Uterus (tissue), 4 donors: Measurements from ENCODE around the gene RASAL1. TPM values are rescaled to one million over a fixed set of nuclear protein-coding genes. Genes with fewer than 3 reads are reported as not detected.

Source experiments
- DNase-seq, 2 donors: peaks; one replicate each; pipeline ENCODE4 v3.0.0-alpha.2; 2019 to 2020
- H3K27ac ChIP-seq, 2 donors: fragments of 200-600 bp; sonication (generic); 1 replicate in 1 of 2; 2 replicates in 1 of 2; pipeline ENCODE4 v1.5.1; 2016 to 2018
- H3K27me3 ChIP-seq, 2 donors: fragments of 200-600 bp; sonication (generic); one replicate each; pipeline ENCODE4 v1.5.1; 2018 to 2019; ENCODE audit warnings: control low read depth in 1 of 2
- H3K36me3 ChIP-seq, 2 donors: fragments of 200-600 bp; sonication (generic); one replicate each; pipeline ENCODE4 v1.5.1; 2019; ENCODE audit warnings: control low read depth in 1 of 2
- H3K4me1 ChIP-seq, 2 donors: fragments of 200-600 bp; sonication (generic); one replicate each; pipeline ENCODE4 v1.5.1; 2018 to 2019; ENCODE audit warnings: control low read depth in 1 of 2
- H3K4me3 ChIP-seq, 2 donors: fragments of 200-600 bp; sonication (generic); 1 replicate in 1 of 2; 2 replicates in 1 of 2; pipeline ENCODE4 v1.5.1; 2018 to 2019; ENCODE audit warnings: mild to moderate bottlenecking in 1 of 2
- H3K9me3 ChIP-seq, 2 donors: fragments of 200-600 bp; sonication (generic); one replicate each; pipeline ENCODE4 v1.5.1; 2019; ENCODE audit warnings: control low read depth in 1 of 2
- CTCF ChIP-seq, 4 experiments: fragments of 200-600 bp in 2 of 4; fragments of 450-650 bp in 2 of 4; sonication (generic) in 2 of 4; IDR thresholded peaks; one replicate each; pipeline ENCODE4 v1.5.1; 2016 to 2019; ENCODE audit warnings: antibody characterized with exemption in 4 of 4, mild to moderate bottlenecking in 2 of 4, moderate library complexity in 1 of 4
- POLR2A ChIP-seq, 2 donors: fragments of 450-650 bp; IDR thresholded peaks; one replicate each; pipeline ENCODE4 v1.6.1; 2016; ENCODE audit warnings: antibody characterized with exemption in 2 of 2, mild to moderate bottlenecking in 1 of 2, moderate library complexity in 1 of 2
- intact Hi-C: fragments of 100-400 bp; cut with DNase I; formaldehyde crosslinking; loops from one replicate; pipeline ENCODE4 v1.15.1; 2023; ENCODE audit warnings: low total_unique reads
- total RNA-seq, 4 donors: library from RNA; depleted of rRNA in 3 of 4; stranded (reverse); fragments of >200 nt in 3 of 4; gene quantifications; one replicate each; pipeline versions ENCODE4 v1.1.0 to v1.2.4, GENCODE V29; 2014 to 2023
- donor health status: DM: yes; HTN: yes; CAD: no.

RASAL1 gene
- total RNA-seq, 4 donors from 2014 or later: 6.8 TPM; not detected in 3

GRCh38 chr12:113089839-113090238, 45.7 kb downstream of the RASAL1 start:
- H3K36me3 ChIP-seq: no peaks in the 10 kb centered on the region
- H3K27ac ChIP-seq: no peak overlapping the region
- intact Hi-C loops: no loop called here
- TF ChIP-seq POLR2A (IDR thresholded peaks at IDR 0.05) (no peak), CTCF (IDR thresholded peaks at IDR 0.05) (no peak)
- no peaks in the 10 kb centered on the region for H3K9me3 ChIP-seq
- H3K4me1 ChIP-seq: no peaks in the 10 kb centered on the region
- no peak for DNase-seq
- H3K27me3 ChIP-seq: no peaks in the 10 kb centered on the region
- H3K4me3 ChIP-seq: no peak overlapping the region

GRCh38 chr12:113088971-113089756, 46.4 kb downstream of the RASAL1 start:
- no peak for DNase-seq
- Histone ChIP-seq H3K36me3 (no peaks in the 10 kb centered on the region), H3K9me3 (no peaks in the 10 kb centered on the region), H3K4me1 (no peaks in the 10 kb centered on the region), H3K27me3 (no peaks in the 10 kb centered on the region), H3K27ac (no peak overlapping the region), H3K4me3 (no peak overlapping the region)
- TF ChIP-seq CTCF (IDR thresholded peaks at IDR 0.05): no peak
- no peak for TF ChIP-seq POLR2A (IDR thresholded peaks at IDR 0.05)
- intact Hi-C loops: no loop called here

- intact Hi-C loops: no loop called here
- Histone ChIP-seq H3K4me3 (no peak overlapping the region), H3K9me3 (no peaks in the 10 kb centered on the region), H3K36me3 (no peaks in the 10 kb centered on the region), H3K27me3 (no peaks in the 10 kb centered on the region), H3K4me1 (no peaks in the 10 kb centered on the region), H3K27ac (no peak overlapping the region)
- no peak for TF ChIP-seq POLR2A (IDR thresholded peaks at IDR 0.05)
- TF ChIP-seq CTCF (IDR thresholded peaks at IDR 0.05): no peak
- DNase-seq: no peak
Measured at GRCh38 chr12:113088037-113088436, 47.5 kb downstream of the RASAL1 start.

- H3K27me3 ChIP-seq: no peaks in the 10 kb centered on the region
- H3K27ac ChIP-seq: no peak overlapping the region
- TF ChIP-seq CTCF (IDR thresholded peaks at IDR 0.05) (no peak), POLR2A (IDR thresholded peaks at IDR 0.05) (no peak)
- no peaks in the 10 kb centered on the region for H3K4me1 ChIP-seq
- H3K36me3 ChIP-seq: no peaks in the 10 kb centered on the region
- no peak overlapping the region for H3K4me3 ChIP-seq
- intact Hi-C loops: no loop called here
- no peak for DNase-seq
- H3K9me3 ChIP-seq: no peaks in the 10 kb centered on the region
Measured at GRCh38 chr12:113087193-113087592, 48.4 kb downstream of the RASAL1 start.

GRCh38 chr12:113086249-113087164, 49.1 kb downstream of the RASAL1 start:
- DNase-seq: no peak
- no peaks in the 10 kb centered on the region for H3K27me3 ChIP-seq
- no peaks in the 10 kb centered on the region for H3K4me1 ChIP-seq
- intact Hi-C loops: no loop called here
- H3K36me3 ChIP-seq: no peaks in the 10 kb centered on the region
- no peak overlapping the region for H3K27ac ChIP-seq
- H3K9me3 ChIP-seq: no peaks in the 10 kb centered on the region
- TF ChIP-seq CTCF (IDR thresholded peaks at IDR 0.05) (no peak), POLR2A (IDR thresholded peaks at IDR 0.05) (no peak)
- H3K4me3 ChIP-seq: no peak overlapping the region
